Calu3 (cell line): ENCODE data around the gene FSTL5. TPM values are rescaled to one million over a fixed set of nuclear protein-coding genes. Genes with fewer than 3 reads are reported as not detected.

Source experiments
- BruUV-seq: library from RNA; stranded (reverse); fragments of 400-500 nt; replicated peaks from 2 replicates; lab custom pipeline; 2021; lab: Mats Ljungman, UMichigan
- CTCF ChIA-PET: fragments of 300-600 bp; sonication (Branson Sonifier 250); formaldehyde crosslinking; loops from one replicate; lab custom pipeline; 2022; ENCODE audit warnings: antibody characterized with exemption; lab: Charles Lee
- DNase-seq: peaks from one replicate; pipeline ENCODE4 v3.0.0; 2022
- H3K27ac Mint-ChIP-seq: one replicate; pipeline ENCODE4 v1.8.0; 2022; ENCODE audit warnings: mixed read lengths; ENCODE audit not compliant: unreplicated experiment
- H3K27me3 Mint-ChIP-seq: one replicate; pipeline ENCODE4 v1.8.0; 2022; ENCODE audit warnings: mixed read lengths; ENCODE audit not compliant: unreplicated experiment
- H3K36me3 Mint-ChIP-seq: one replicate; pipeline ENCODE4 v1.8.0; 2022; ENCODE audit warnings: mild to moderate bottlenecking, moderate library complexity, mixed read lengths; ENCODE audit not compliant: insufficient read depth, unreplicated experiment
- H3K4me1 Mint-ChIP-seq: one replicate; pipeline ENCODE4 v1.8.0; 2022; ENCODE audit warnings: mild to moderate bottlenecking, low read depth, mixed read lengths; ENCODE audit not compliant: unreplicated experiment
- H3K4me3 Mint-ChIP-seq: one replicate; pipeline ENCODE4 v1.8.0; 2022; ENCODE audit warnings: mild to moderate bottlenecking, low read depth, moderate library complexity, mixed read lengths; ENCODE audit not compliant: unreplicated experiment
- H3K9me3 Mint-ChIP-seq: one replicate; pipeline ENCODE4 v1.8.0; 2022; ENCODE audit warnings: low read depth, mixed read lengths; ENCODE audit not compliant: unreplicated experiment
- intact Hi-C: fragments of 100-400 bp; cut with micrococcal nuclease; formaldehyde crosslinking; loops from one replicate; pipeline ENCODE4 v1.10.0; 2022; ENCODE audit not compliant: unreplicated experiment
- total RNA-seq: library from RNA; stranded (reverse); gene quantifications from 2 replicates; pipeline ENCODE4 v1.2.3, GENCODE V29; 2022
- TF ChIP-seq, protein P1 (sequence below): fragments of 200-600 bp; IDR thresholded peaks from one replicate; pipeline ENCODE4 v1.8.0; 2022; ENCODE audit warnings: antibody characterized with exemption; ENCODE audit not compliant: unreplicated experiment

The FSTL5 gene
- total RNA-seq, 1 experiment from 2014 or later, result not detected

DNA sequence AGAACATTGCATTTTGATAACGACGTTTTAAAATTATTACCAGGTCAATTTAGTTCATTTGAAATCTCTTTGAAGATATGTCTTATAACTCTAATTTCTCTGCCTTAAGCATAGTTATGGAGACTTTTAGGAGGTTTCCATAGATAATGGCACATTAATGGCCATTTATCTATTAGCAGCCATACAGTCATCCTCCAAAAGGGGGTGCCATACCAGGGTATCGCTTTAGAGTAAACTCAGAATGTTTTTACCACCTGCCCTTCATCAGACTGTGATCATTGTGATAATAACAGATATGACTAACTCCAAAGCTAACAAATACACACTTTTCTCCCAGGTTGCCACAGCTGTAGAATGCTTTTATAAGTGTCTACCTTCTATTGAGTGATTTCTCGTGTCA is 461.5 kb downstream of the FSTL5 start:
- BruUV-seq, result no TSS peak
- TF ChIP-seq, protein P1, sequence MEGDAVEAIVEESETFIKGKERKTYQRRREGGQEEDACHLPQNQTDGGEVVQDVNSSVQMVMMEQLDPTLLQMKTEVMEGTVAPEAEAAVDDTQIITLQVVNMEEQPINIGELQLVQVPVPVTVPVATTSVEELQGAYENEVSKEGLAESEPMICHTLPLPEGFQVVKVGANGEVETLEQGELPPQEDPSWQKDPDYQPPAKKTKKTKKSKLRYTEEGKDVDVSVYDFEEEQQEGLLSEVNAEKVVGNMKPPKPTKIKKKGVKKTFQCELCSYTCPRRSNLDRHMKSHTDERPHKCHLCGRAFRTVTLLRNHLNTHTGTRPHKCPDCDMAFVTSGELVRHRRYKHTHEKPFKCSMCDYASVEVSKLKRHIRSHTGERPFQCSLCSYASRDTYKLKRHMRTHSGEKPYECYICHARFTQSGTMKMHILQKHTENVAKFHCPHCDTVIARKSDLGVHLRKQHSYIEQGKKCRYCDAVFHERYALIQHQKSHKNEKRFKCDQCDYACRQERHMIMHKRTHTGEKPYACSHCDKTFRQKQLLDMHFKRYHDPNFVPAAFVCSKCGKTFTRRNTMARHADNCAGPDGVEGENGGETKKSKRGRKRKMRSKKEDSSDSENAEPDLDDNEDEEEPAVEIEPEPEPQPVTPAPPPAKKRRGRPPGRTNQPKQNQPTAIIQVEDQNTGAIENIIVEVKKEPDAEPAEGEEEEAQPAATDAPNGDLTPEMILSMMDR, result no peak
- Mint-ChIP-seq H3K27ac (no peak overlapping the region), H3K4me3 (no peak overlapping the region), H3K27me3 (no peaks in the 10 kb centered on the region), H3K36me3 (no peaks in the 10 kb centered on the region), H3K4me1 (peaks cover 7% of the 10 kb centered on the region), H3K9me3 (no peaks in the 10 kb centered on the region)
- CTCF ChIA-PET, result no interaction called here
- DNase-seq, result no peak
- intact Hi-C loops, result no loop called here

DNA sequence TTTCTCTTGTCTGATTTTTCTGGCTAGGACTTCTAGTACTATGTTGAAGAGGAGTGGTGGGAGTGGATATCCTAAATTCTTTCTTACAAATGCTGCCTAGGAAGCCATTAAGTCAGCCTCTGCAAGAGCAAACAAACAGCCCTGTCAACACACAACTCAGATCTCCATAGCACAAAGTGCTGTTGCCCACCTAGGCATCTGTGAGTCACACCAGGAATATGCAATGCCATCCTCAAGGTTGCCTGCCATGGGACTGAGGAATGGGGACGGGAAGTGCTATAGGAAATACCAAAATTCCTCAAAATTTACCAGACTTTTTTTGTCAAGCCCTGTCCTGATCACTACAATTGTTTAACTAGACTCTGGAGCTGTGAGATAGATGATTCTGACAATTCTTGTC is 466.9 kb downstream of the FSTL5 start:
- Mint-ChIP-seq H3K36me3 (no peaks in the 10 kb centered on the region), H3K27me3 (no peaks in the 10 kb centered on the region), H3K27ac (no peak overlapping the region), H3K9me3 (no peaks in the 10 kb centered on the region), H3K4me3 (no peak overlapping the region), H3K4me1 (no peaks in the 10 kb centered on the region)
- TF ChIP-seq, protein P1, result no peak
- no TSS peak for BruUV-seq
- intact Hi-C loops, result no loop called here
- CTCF ChIA-PET, result no interaction called here
- DNase-seq, result no peak

DNA sequence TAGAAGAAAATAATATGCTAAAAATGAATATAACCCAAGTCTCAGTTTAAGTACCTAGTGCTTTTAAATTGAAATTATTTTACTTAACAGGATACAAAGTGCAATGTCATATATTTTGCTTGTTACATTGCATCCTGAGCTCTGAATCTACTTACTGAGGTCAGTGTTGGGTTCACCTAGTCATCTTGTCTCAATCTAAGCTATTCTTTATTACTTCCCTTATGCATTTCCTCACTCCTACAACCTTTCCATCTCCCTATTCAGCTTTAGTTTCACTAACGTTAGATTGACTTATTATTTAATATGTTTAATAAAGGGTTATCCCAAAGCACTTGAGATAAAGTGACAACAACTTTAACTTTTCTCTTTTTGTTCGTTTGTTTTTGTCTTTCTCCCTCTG is 483.7 kb downstream of the FSTL5 start:
- Mint-ChIP-seq H3K4me3 (no peak overlapping the region), H3K36me3 (no peaks in the 10 kb centered on the region), H3K9me3 (no peaks in the 10 kb centered on the region), H3K4me1 (no peaks in the 10 kb centered on the region), H3K27ac (no peak overlapping the region), H3K27me3 (no peaks in the 10 kb centered on the region)
- no peak for DNase-seq
- TF ChIP-seq, protein P1, result no peak
- CTCF ChIA-PET, result no interaction called here
- BruUV-seq, result no TSS peak
- intact Hi-C loops, result no loop called here

DNA sequence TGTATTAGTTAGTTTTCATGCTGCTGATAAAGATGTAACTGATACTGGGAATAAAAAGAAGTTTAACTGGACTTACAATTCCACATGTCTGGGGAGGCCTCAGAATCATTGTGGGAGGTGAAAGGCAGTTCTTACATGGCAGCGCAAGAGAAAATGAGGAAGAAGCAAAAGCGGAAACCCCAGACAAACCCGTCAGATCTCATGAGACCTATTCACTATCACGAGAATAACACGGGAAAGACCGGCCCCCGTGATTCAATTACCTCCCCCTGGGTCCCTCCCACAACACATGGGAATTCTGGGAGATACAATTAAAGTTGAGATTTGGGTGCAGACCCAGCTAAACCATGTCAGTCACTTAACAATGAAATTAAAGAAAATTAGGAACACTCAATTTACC is 499.1 kb downstream of the FSTL5 start:
- TF ChIP-seq, protein P1, result no peak
- Mint-ChIP-seq H3K27me3 (no peaks in the 10 kb centered on the region), H3K4me3 (no peak overlapping the region), H3K27ac (no peak overlapping the region), H3K4me1 (no peaks in the 10 kb centered on the region), H3K36me3 (no peaks in the 10 kb centered on the region), H3K9me3 (no peaks in the 10 kb centered on the region)
- intact Hi-C loops, result no loop called here
- no TSS peak for BruUV-seq
- CTCF ChIA-PET, result no interaction called here
- no peak for DNase-seq
